ENCODE data around the gene TBC1D7.

- TF ChIP-seq CTCF (IDR thresholded peaks at IDR 0.05) (no peak), EZH2 (IDR thresholded peaks at IDR 0.05; ENCODE audit: borderline replicate concordance, insufficient read depth, low read depth, low read length, poor library complexity, severe bottlenecking) (no peak)
Measured at GRCh38 chr6:13349811-13350506, 21.6 kb upstream of the TBC1D7 start.

Data from B cell (primary cell).